ENCODE results near the gene ADAM12.

ADAM12 gene

DNA sequence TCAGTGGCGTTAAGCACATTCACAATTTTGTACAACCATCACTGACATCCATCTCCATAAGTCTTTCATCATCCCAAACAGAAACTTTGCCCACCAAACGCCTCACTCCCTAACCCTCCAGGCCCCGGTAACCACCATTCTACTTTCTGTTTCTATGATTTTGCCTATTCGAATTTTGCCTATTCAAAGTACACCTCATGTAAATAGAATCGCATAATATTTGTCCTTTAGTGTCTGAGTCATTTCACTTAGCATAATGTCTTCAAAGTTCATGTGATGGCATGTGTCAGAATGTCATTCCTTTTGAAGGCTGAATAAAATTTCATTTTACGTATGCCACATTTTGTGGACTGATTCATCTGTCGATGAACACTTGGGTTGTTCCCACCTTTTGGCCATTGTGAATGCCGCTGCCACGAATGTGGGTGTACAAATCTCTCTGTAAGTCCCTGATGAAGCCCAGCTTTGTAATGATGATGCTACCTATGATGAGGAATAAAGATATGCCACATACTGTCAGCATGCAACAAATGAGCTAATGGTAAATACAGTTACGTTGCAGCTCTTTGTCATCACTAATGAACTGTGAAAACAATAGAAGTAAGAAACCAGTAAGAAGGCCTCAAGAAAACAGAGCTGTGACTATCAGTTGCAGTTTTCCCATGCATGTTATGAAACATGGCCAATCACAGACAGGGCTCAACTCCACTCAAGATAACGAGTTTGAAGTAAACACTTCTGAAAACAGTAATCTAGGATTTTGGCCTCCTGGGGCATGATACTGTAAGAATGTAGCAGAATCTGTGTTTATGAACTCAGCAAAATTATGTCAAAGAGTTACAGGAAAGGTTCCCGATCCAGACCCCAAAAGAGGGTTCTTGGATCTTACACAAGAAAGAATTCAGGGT lies 120.0 kb downstream of the ADAM12 start:
- Histone ChIP-seq H3K9me3 (ENCODE audit: control insufficient read depth, insufficient read depth, low read length) (no peaks in the 10 kb centered on the region), H3K36me3 (ENCODE audit: control insufficient read depth, low read length) (no peaks in the 10 kb centered on the region), H3K4me2 (ENCODE audit: low read length) (no peak overlapping the region), H3K27me3 (ENCODE audit: control insufficient read depth, low read length) (no peaks in the 10 kb centered on the region), H3F3A (ENCODE audit: control insufficient read depth, insufficient read depth) (no peaks in the 10 kb centered on the region), H3K9me2 (replicated peaks; ENCODE audit: control insufficient read depth, low read length) (no peaks in the 10 kb centered on the region), H3K4me1 (ENCODE audit: control insufficient read depth, low read length) (no peaks in the 10 kb centered on the region), H3K79me2 (ENCODE audit: control insufficient read depth, low read length) (no peaks in the 10 kb centered on the region), H4K20me1 (ENCODE audit: control insufficient read depth, insufficient read depth, low read depth, low read length) (no peaks in the 10 kb centered on the region), H3K4me3 (ENCODE audit: low read length) (no peak overlapping the region), H3K27ac (ENCODE audit: low read depth, low read length) (no peak overlapping the region)
- TF ChIP-seq, protein P1, sequence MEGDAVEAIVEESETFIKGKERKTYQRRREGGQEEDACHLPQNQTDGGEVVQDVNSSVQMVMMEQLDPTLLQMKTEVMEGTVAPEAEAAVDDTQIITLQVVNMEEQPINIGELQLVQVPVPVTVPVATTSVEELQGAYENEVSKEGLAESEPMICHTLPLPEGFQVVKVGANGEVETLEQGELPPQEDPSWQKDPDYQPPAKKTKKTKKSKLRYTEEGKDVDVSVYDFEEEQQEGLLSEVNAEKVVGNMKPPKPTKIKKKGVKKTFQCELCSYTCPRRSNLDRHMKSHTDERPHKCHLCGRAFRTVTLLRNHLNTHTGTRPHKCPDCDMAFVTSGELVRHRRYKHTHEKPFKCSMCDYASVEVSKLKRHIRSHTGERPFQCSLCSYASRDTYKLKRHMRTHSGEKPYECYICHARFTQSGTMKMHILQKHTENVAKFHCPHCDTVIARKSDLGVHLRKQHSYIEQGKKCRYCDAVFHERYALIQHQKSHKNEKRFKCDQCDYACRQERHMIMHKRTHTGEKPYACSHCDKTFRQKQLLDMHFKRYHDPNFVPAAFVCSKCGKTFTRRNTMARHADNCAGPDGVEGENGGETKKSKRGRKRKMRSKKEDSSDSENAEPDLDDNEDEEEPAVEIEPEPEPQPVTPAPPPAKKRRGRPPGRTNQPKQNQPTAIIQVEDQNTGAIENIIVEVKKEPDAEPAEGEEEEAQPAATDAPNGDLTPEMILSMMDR (IDR thresholded peaks at IDR 0.05; ENCODE audit: low read depth, low read length, poor library complexity, severe bottlenecking): no peak
- no peak for TF ChIP-seq EZH2phosphoT487 (IDR thresholded peaks at IDR 0.05; ENCODE audit: borderline replicate concordance, low read length)

DNA sequence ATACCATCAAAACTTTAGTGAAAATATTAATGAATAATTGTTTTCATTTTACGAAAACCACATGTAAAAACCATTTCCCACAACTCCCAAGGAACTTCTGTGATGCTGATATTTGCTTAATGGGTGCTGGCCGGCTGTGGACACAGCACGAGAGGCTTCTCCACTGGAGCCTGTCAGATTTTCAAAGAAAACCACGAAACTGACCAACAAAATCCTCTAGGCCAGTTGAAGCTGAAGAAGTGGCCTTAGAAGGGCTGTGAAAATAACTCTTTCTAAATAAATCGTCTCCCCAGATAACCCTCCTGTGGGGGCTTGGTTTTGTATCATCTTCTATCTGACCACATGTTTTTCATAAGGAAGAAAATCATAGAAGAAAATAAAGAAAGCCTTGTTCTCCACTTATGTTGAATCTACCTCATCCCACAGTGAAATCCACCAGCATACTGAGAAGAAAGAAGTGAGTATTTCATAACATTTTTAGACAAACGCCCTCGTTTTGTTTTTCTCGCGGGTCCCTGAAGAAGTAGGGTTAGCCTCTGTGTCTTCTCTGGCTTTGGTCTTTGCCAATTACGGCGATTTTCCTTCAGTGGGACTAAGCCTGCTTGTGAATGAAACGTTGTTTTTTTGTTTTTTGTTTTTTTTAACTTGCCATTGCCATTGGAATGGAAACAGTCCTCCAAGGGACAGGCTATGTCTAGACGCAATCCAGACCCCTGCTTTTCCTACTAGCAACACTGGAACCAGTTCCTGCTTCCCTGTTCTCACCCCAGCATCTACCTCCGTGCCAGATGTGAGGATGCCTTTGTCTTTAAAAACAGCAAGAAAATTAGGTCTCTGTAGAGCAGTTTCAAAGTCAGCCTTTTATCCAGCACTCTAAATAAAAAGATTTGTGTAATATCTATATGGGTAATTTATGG lies 123.9 kb downstream of the ADAM12 start:
- Histone ChIP-seq H3F3A (ENCODE audit: control insufficient read depth, insufficient read depth) (no peaks in the 10 kb centered on the region), H3K36me3 (ENCODE audit: control insufficient read depth, low read length) (no peaks in the 10 kb centered on the region), H3K4me2 (ENCODE audit: low read length) (no peak overlapping the region)

DNA sequence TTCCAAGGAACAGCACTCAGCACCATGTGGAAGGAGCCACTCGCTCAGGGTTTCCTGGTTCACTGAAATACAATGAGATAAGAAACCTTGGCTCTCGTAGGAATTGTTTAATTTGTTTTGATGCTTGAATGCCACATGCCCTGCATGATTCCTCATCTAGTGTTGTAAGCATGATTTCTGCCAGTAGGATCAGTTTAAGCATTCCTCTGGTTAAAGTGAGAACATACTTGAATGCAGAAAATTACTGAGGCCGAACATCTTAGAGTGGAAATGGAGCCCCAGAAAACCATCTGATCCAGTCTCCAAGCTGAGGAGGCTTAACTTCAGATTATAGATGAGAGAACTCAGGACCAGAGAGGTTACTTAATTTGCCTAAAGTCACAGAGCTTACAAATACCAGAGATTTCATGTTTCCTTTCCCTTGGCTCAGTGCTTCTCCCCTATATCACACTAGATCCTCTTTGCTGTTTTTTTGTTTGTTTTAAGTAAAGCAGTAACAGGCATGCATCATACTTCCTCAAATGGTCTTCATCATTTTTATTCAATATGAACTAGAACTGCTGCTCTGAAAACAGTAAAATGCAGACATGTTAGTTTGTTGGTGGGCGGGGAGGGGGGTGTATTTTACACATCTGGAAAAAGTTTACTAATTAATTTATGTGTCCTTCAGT lies 125.1 kb downstream of the ADAM12 start:
- no peak overlapping the region for H3K4me3 ChIP-seq (ENCODE audit: low read length)
- no peaks in the 10 kb centered on the region for H3F3A ChIP-seq (ENCODE audit: control insufficient read depth, insufficient read depth)
- H3K27me3 ChIP-seq (ENCODE audit: control insufficient read depth, low read length): no peaks in the 10 kb centered on the region
- TF ChIP-seq EZH2phosphoT487 (IDR thresholded peaks at IDR 0.05; ENCODE audit: borderline replicate concordance, low read length): no peak
- TF ChIP-seq, protein P1 (IDR thresholded peaks at IDR 0.05; ENCODE audit: low read depth, low read length, poor library complexity, severe bottlenecking): no peak
- no peaks in the 10 kb centered on the region for H4K20me1 ChIP-seq (ENCODE audit: control insufficient read depth, insufficient read depth, low read depth, low read length)
- H3K27ac ChIP-seq (ENCODE audit: low read depth, low read length): no peak overlapping the region
- no peaks in the 10 kb centered on the region for H3K9me3 ChIP-seq (ENCODE audit: control insufficient read depth, insufficient read depth, low read length)
- no peak overlapping the region for H3K4me2 ChIP-seq (ENCODE audit: low read length)
- H3K4me1 ChIP-seq (ENCODE audit: control insufficient read depth, low read length): no peaks in the 10 kb centered on the region
- no peaks in the 10 kb centered on the region for H3K9me2 ChIP-seq (replicated peaks; ENCODE audit: control insufficient read depth, low read length)
- no peaks in the 10 kb centered on the region for H3K36me3 ChIP-seq (ENCODE audit: control insufficient read depth, low read length)
- H3K79me2 ChIP-seq (ENCODE audit: control insufficient read depth, low read length): no peaks in the 10 kb centered on the region

More for the DNA sequence above, 123.9 kb downstream of the ADAM12 start:
- Histone ChIP-seq H3K4me1 (ENCODE audit: control insufficient read depth, low read length) (no peaks in the 10 kb centered on the region), H4K20me1 (ENCODE audit: control insufficient read depth, insufficient read depth, low read depth, low read length) (no peaks in the 10 kb centered on the region), H3K27ac (ENCODE audit: low read depth, low read length) (no peak overlapping the region), H3K4me3 (ENCODE audit: low read length) (no peak overlapping the region), H3K79me2 (ENCODE audit: control insufficient read depth, low read length) (no peaks in the 10 kb centered on the region), H3K9me2 (replicated peaks; ENCODE audit: control insufficient read depth, low read length) (no peaks in the 10 kb centered on the region), H3K27me3 (ENCODE audit: control insufficient read depth, low read length) (no peaks in the 10 kb centered on the region), H3K9me3 (ENCODE audit: control insufficient read depth, insufficient read depth, low read length) (no peaks in the 10 kb centered on the region)
- TF ChIP-seq, protein P1 (IDR thresholded peaks at IDR 0.05; ENCODE audit: low read depth, low read length, poor library complexity, severe bottlenecking): no peak

Data from DOHH2 (cell line).